Epidermal melanocyte (primary cell): ENCODE results near the gene INSR.

ENCODE experiments used
- DNase-seq: peaks from one replicate; pipeline ENCODE4 v3.0.0; 2011; ENCODE audit warnings: low spot score; ENCODE audit not compliant: insufficient read length

Gene INSR

GRCh38 chr19:7295912-7296536 lies 1.8 kb upstream of the INSR start:
- DNase-seq = no peak

- DNase-seq = no peak
Measured at GRCh38 chr19:7294558-7295212, 471 bp upstream of the INSR start.

GRCh38 chr19:7292950-7293761 lies 1.1 kb downstream of the INSR start:
- DNase-seq = no peak

GRCh38 chr19:7292352-7292949 lies 1.8 kb downstream of the INSR start:
- no peak for DNase-seq

- DNase-seq = no peak
Measured at GRCh38 chr19:7288977-7289376, 5.2 kb downstream of the INSR start.

- no peak for DNase-seq
Measured at GRCh38 chr19:7288131-7288530, 6.1 kb downstream of the INSR start.

GRCh38 chr19:7287722-7288121 lies 6.5 kb downstream of the INSR start:
- DNase-seq = no peak

- DNase-seq = no peak
Measured at GRCh38 chr19:7280940-7281666, 13.1 kb downstream of the INSR start.

GRCh38 chr19:7272856-7273578 lies 21.2 kb downstream of the INSR start:
- DNase-seq = no peak

GRCh38 chr19:7268705-7269098 lies 25.5 kb downstream of the INSR start:
- no peak for DNase-seq

- no peak for DNase-seq
Measured at GRCh38 chr19:7267792-7268704, 26.2 kb downstream of the INSR start.

- no peak for DNase-seq
Measured at GRCh38 chr19:7266832-7267231, 27.4 kb downstream of the INSR start.

- no peak for DNase-seq
Measured at GRCh38 chr19:7265963-7266362, 28.3 kb downstream of the INSR start.

GRCh38 chr19:7264858-7265257 lies 29.4 kb downstream of the INSR start:
- no peak for DNase-seq

GRCh38 chr19:7263521-7263920 lies 30.7 kb downstream of the INSR start:
- DNase-seq = no peak

- DNase-seq = no peak
Measured at GRCh38 chr19:7263066-7263465, 31.1 kb downstream of the INSR start.

GRCh38 chr19:7262470-7262869 lies 31.7 kb downstream of the INSR start:
- DNase-seq = no peak

- no peak for DNase-seq
Measured at GRCh38 chr19:7260161-7260560, 34.1 kb downstream of the INSR start.

- no peak for DNase-seq
Measured at GRCh38 chr19:7258840-7259395, 35.3 kb downstream of the INSR start.
